H9 (cell line): ENCODE results near the gene ABLIM1. TPM values are rescaled to one million over a fixed set of nuclear protein-coding genes. Genes with fewer than 3 reads are reported as not detected.

Experiments used
- DNase-seq: peaks from one replicate; pipeline ENCODE4 v3.0.0-alpha.2; 2017
- H2AFZ ChIP-seq: one replicate; pipeline ENCODE4 v1.6.1; 2013; ENCODE audit warnings: mild to moderate bottlenecking, low read length, control low read depth, moderate library complexity
- H2AK5ac ChIP-seq: 2 replicates; pipeline ENCODE4 v1.6.1; 2013; ENCODE audit warnings: low read length, control low read depth, mixed read lengths; ENCODE audit not compliant: insufficient read length
- H2BK120ac ChIP-seq: one replicate; pipeline ENCODE4 v1.6.1; 2013; ENCODE audit warnings: low read depth, mild to moderate bottlenecking, low read length, control low read depth, inconsistent platforms; ENCODE audit not compliant: poor library complexity, severe bottlenecking
- H2BK12ac ChIP-seq: 2 replicates; pipeline ENCODE4 v1.6.1; 2013; ENCODE audit warnings: low read length, control low read depth, mixed read lengths, low read depth; ENCODE audit not compliant: insufficient read length
- H2BK15ac ChIP-seq: 2 replicates; pipeline ENCODE4 v1.6.1; 2013; ENCODE audit warnings: low read depth, low read length, control low read depth
- H2BK20ac ChIP-seq: one replicate; pipeline ENCODE4 v1.6.1; 2013; ENCODE audit warnings: low read depth, mild to moderate bottlenecking, low read length, control low read depth, inconsistent platforms; ENCODE audit not compliant: poor library complexity, severe bottlenecking
- H2BK5ac ChIP-seq: 2 replicates; pipeline ENCODE4 v1.6.1; 2013; ENCODE audit warnings: low read length, control low read depth, mixed read lengths; ENCODE audit not compliant: insufficient read length
- H3K14ac ChIP-seq: 2 replicates; pipeline ENCODE4 v1.6.1; 2013; ENCODE audit warnings: low read length, control low read depth; ENCODE audit not compliant: insufficient read depth
- H3K18ac ChIP-seq: 2 replicates; pipeline ENCODE4 v1.6.1; 2013; ENCODE audit warnings: low read depth, mild to moderate bottlenecking, mixed read lengths, low read length, control low read depth; ENCODE audit not compliant: insufficient read length
- H3K23ac ChIP-seq: 2 replicates; pipeline ENCODE4 v1.6.1; 2013; ENCODE audit warnings: low read length, control low read depth, mixed read lengths, low read depth; ENCODE audit not compliant: insufficient read length
- H3K23me2 ChIP-seq: 2 replicates; pipeline ENCODE4 v1.6.1; 2013; ENCODE audit warnings: low read depth, mild to moderate bottlenecking, mixed read lengths, low read length, control low read depth; ENCODE audit not compliant: insufficient read length, poor library complexity, severe bottlenecking
- H3K27ac ChIP-seq: 2 replicates; pipeline ENCODE4 v1.5.1; 2013; ENCODE audit warnings: low read length, control low read depth, mixed read lengths, low read depth; ENCODE audit not compliant: insufficient read length
- H3K27me3 ChIP-seq: 2 replicates; pipeline ENCODE4 v1.6.1; 2013; ENCODE audit warnings: low read length, control low read depth, inconsistent platforms; ENCODE audit not compliant: insufficient read depth
- H3K4ac ChIP-seq: 2 replicates; pipeline ENCODE4 v1.6.1; 2013; ENCODE audit warnings: low read depth, mild to moderate bottlenecking, control low read depth, inconsistent platforms, low read length, moderate library complexity
- H3K4me1 ChIP-seq: 2 replicates; pipeline ENCODE4 v1.6.1; 2013; ENCODE audit warnings: low read length, control low read depth, inconsistent platforms; ENCODE audit not compliant: insufficient read depth
- H3K4me2 ChIP-seq: 2 replicates; pipeline ENCODE4 v1.6.1; 2013; ENCODE audit warnings: low read length, control low read depth, mixed read lengths; ENCODE audit not compliant: insufficient read length, insufficient read depth
- H3K56ac ChIP-seq: 2 replicates; pipeline ENCODE4 v1.6.1; 2013; ENCODE audit warnings: low read depth, mild to moderate bottlenecking, mixed read lengths, low read length, control low read depth; ENCODE audit not compliant: insufficient read length
- H3K79me1 ChIP-seq: 2 replicates; pipeline ENCODE4 v1.6.1; 2013; ENCODE audit warnings: low read depth, mild to moderate bottlenecking, moderate library complexity, low read length, control low read depth, inconsistent platforms; ENCODE audit not compliant: insufficient read depth, poor library complexity, severe bottlenecking
- H3K79me2 ChIP-seq: 2 replicates; pipeline ENCODE4 v1.6.1; 2013; ENCODE audit warnings: low read length, control low read depth, inconsistent platforms; ENCODE audit not compliant: insufficient read depth
- H3K9ac ChIP-seq: 2 replicates; pipeline ENCODE4 v1.6.1; 2013; ENCODE audit warnings: low read length, control low read depth, mixed read lengths; ENCODE audit not compliant: insufficient read length; ENCODE audit errors: extremely low read depth
- H3K9me3 ChIP-seq: one replicate; pipeline ENCODE4 v1.6.1; 2013; ENCODE audit warnings: low read depth, low read length, inconsistent platforms; ENCODE audit not compliant: control insufficient read depth
- H3T11ph ChIP-seq: one replicate; pipeline ENCODE4 v1.6.1; 2013; ENCODE audit warnings: mild to moderate bottlenecking, low read length, control low read depth, inconsistent platforms
- H4K20me1 ChIP-seq: one replicate; pipeline ENCODE4 v1.6.1; 2013; ENCODE audit not compliant: control insufficient read depth, insufficient read length, insufficient read depth
- H4K5ac ChIP-seq: 2 replicates; pipeline ENCODE4 v1.6.1; 2013; ENCODE audit warnings: low read depth, mild to moderate bottlenecking, mixed read lengths, low read length, control low read depth; ENCODE audit not compliant: insufficient read length
- H4K8ac ChIP-seq: replicated peaks from 2 replicates; pipeline ENCODE4 v1.6.1; 2013; ENCODE audit warnings: low read length, control low read depth, mixed read lengths, low read depth; ENCODE audit not compliant: insufficient read length
- H4K91ac ChIP-seq: 2 replicates; pipeline ENCODE4 v1.6.1; 2013; ENCODE audit warnings: low read depth, mild to moderate bottlenecking, moderate library complexity, mixed read lengths, low read length, control low read depth; ENCODE audit not compliant: insufficient read length
- H3K27ac Mint-ChIP-seq, 3 experiments: 2 replicates in 2 of 3; 3 replicates in 1 of 3; pipeline ENCODE4 v1.8.0; 2020 to 2021; ENCODE audit warnings: mixed read lengths in 3 of 3, mild to moderate bottlenecking in 1 of 3, moderate library complexity in 1 of 3
- H3K27me3 Mint-ChIP-seq: 2 replicates; pipeline ENCODE4 v1.8.0; 2021; ENCODE audit warnings: low read depth, mild to moderate bottlenecking, moderate library complexity, mixed read lengths
- H3K36me3 Mint-ChIP-seq, 3 experiments: 2 replicates in 2 of 3; 3 replicates in 1 of 3; pipeline ENCODE4 v1.8.0; 2020 to 2021; ENCODE audit warnings: low read depth in 3 of 3, mixed read lengths in 3 of 3; ENCODE audit not compliant: insufficient read depth in 1 of 3
- H3K4me1 Mint-ChIP-seq, 2 experiments: 2 replicates each; pipeline ENCODE4 v1.8.0; 2020; ENCODE audit warnings: mixed read lengths in 2 of 2
- H3K4me3 Mint-ChIP-seq, 2 experiments: 2 replicates in 1 of 2; 3 replicates in 1 of 2; pipeline ENCODE4 v1.8.0; 2020 to 2021; ENCODE audit warnings: mild to moderate bottlenecking in 2 of 2, mixed read lengths in 2 of 2, moderate library complexity in 1 of 2
- H3K9me3 Mint-ChIP-seq, 2 experiments: 2 replicates in 1 of 2; 3 replicates in 1 of 2; pipeline ENCODE4 v1.8.0; 2020; ENCODE audit warnings: mild to moderate bottlenecking in 2 of 2, mixed read lengths in 2 of 2, moderate library complexity in 1 of 2
- CTCF ChIP-seq: fragments of 200-600 bp; sonication (generic); conservative IDR thresholded peaks from 3 replicates; pipeline ENCODE4 v1.8.0; 2021; ENCODE audit warnings: antibody characterized with exemption, mild to moderate bottlenecking
- WGBS: extraction: QIAGEN DNeasy Blood & Tissue Kit; methylation state at CpG from one replicate; pipeline ENCODE4 v1.1.7; 2013; ENCODE audit warnings: missing lambda C conversion rate, low lambda C conversion rate, mixed read lengths; ENCODE audit not compliant: insufficient read length; ENCODE audit errors: extremely low coverage; 5-methylcytosine and 5-hydroxymethylcytosine counted together
- total RNA-seq: library from RNA; stranded (reverse); gene quantifications from 2 replicates; pipeline ENCODE4 v1.2.1, GENCODE V29; 2021

ABLIM1 gene
- total RNA-seq, 1 experiment from 2014 or later = 32.1 TPM

- H3K18ac ChIP-seq = no peak overlapping the region
- TF ChIP-seq CTCF = no peak
- H2BK5ac ChIP-seq = no peak overlapping the region
- H3K14ac ChIP-seq = no peak overlapping the region
- no peaks in the 10 kb centered on the region for H3K27me3 Mint-ChIP-seq
- DNase-seq = no peak
- H3K4me1 Mint-ChIP-seq = no peaks in the 10 kb centered on the region
- H3K79me2 ChIP-seq = no peaks in the 10 kb centered on the region
- no peak overlapping the region for H3K4me2 ChIP-seq
- no peak overlapping the region for H2BK15ac ChIP-seq
- no peak overlapping the region for H3K4ac ChIP-seq
- H3K9me3 ChIP-seq = no peaks in the 10 kb centered on the region
- H3K9me3 Mint-ChIP-seq = no peaks in the 10 kb centered on the region
- H4K5ac ChIP-seq = no peak overlapping the region
- no peak overlapping the region for H3K56ac ChIP-seq
- no peak overlapping the region for H2AK5ac ChIP-seq
- H3K79me1 ChIP-seq = no peaks in the 10 kb centered on the region
- no peak overlapping the region for H2BK120ac ChIP-seq
- no peak overlapping the region for H4K91ac ChIP-seq
- no peak overlapping the region for H2BK20ac ChIP-seq
- H4K8ac ChIP-seq = no peak overlapping the region
- H3K27me3 ChIP-seq = no peaks in the 10 kb centered on the region
- H3K4me1 ChIP-seq = no peaks in the 10 kb centered on the region
- peaks cover 0 to 6% (median 0%) of the 10 kb centered on the region in 3 experiments; a peak in 1 of 7 replicates for H3K36me3 Mint-ChIP-seq
- no peak overlapping the region for H3K9ac ChIP-seq
- H2BK12ac ChIP-seq = no peak overlapping the region
- no CpG with 5 or more reads among the region's 6 CpGs for WGBS
- H3K27ac Mint-ChIP-seq = no peak overlapping the region
- no peak overlapping the region for H3K27ac ChIP-seq
- H2AFZ ChIP-seq = no peak overlapping the region
- H4K20me1 ChIP-seq = no peaks in the 10 kb centered on the region
- no peaks in the 10 kb centered on the region for H3K23me2 ChIP-seq
- H3T11ph ChIP-seq = no peak overlapping the region
- no peak overlapping the region for H3K23ac ChIP-seq
- no peak overlapping the region for H3K4me3 Mint-ChIP-seq
These were observed 178.8 kb downstream of the ABLIM1 start for GRCh38 chr10:114479307-114479706.
